Measurements from ENCODE around the gene LGALS7.
"Not testable (repeated sequence)": the region's sequence is repeated elsewhere in the genome, so short reads cannot be mapped to it uniquely, and the experiment has no call there.

DNA sequence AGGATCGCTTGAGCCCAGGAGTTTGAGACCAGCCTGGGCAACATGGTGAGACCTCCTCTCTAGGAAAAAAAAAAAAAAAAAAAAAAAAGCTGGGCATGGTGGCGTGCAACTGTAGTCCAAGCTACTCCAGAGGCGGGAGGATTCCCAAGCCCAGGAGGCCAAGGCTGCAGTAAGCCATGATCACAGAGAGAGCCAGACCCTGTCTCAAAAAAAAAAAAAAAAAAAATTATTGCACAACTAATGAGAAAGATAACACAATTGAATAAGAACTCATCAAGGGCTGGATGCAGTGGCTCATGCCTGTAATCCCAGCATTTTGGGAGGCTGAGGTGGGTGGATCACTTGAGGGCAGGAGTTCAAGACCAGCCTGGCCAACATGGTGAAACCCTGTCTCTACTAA lies 12.7 kb upstream of the LGALS7 start:
- TF ChIP-seq EZH2phosphoT487 (IDR thresholded peaks at IDR 0.05; ENCODE audit: borderline replicate concordance): not testable (repeated sequence)
- TF ChIP-seq, protein P1, sequence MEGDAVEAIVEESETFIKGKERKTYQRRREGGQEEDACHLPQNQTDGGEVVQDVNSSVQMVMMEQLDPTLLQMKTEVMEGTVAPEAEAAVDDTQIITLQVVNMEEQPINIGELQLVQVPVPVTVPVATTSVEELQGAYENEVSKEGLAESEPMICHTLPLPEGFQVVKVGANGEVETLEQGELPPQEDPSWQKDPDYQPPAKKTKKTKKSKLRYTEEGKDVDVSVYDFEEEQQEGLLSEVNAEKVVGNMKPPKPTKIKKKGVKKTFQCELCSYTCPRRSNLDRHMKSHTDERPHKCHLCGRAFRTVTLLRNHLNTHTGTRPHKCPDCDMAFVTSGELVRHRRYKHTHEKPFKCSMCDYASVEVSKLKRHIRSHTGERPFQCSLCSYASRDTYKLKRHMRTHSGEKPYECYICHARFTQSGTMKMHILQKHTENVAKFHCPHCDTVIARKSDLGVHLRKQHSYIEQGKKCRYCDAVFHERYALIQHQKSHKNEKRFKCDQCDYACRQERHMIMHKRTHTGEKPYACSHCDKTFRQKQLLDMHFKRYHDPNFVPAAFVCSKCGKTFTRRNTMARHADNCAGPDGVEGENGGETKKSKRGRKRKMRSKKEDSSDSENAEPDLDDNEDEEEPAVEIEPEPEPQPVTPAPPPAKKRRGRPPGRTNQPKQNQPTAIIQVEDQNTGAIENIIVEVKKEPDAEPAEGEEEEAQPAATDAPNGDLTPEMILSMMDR (conservative IDR thresholded peaks at IDR 0.05; ENCODE audit: low read length): not testable (repeated sequence)

Data from Loucy (cell line).